Sigmoid colon (tissue), 7 donors: ENCODE measurements around the gene TBCB. TPM values are rescaled to one million over a fixed set of nuclear protein-coding genes. Genes with fewer than 3 reads are reported as not detected.

Experiments
- DNase-seq: peaks from one replicate; pipeline ENCODE4 v3.0.0-alpha.2; 2019
- H3K27ac ChIP-seq, 4 donors: fragments of 200-600 bp; sonication (generic); one replicate each; pipeline ENCODE4 v1.5.1; 2016 to 2019; ENCODE audit warnings: mild to moderate bottlenecking in 1 of 4
- H3K27me3 ChIP-seq, 3 donors: fragments of 200-600 bp; sonication (generic); one replicate each; pipeline ENCODE4 v1.5.1; 2019; ENCODE audit warnings: mild to moderate bottlenecking in 1 of 3
- H3K36me3 ChIP-seq, 4 donors: fragments of 200-600 bp; sonication (generic); one replicate each; pipeline ENCODE4 v1.5.1; 2016 to 2019
- H3K4me1 ChIP-seq, 4 donors: fragments of 200-600 bp; sonication (generic); one replicate each; pipeline ENCODE4 v1.5.1; 2017 to 2019
- H3K4me3 ChIP-seq, 4 donors: fragments of 200-600 bp; sonication (generic); one replicate each; pipeline ENCODE4 v1.5.1; 2017 to 2019; ENCODE audit warnings: mild to moderate bottlenecking in 2 of 4, moderate library complexity in 1 of 4
- H3K9me3 ChIP-seq, 4 donors: fragments of 200-600 bp in 3 of 4; sonication (generic) in 3 of 4; one replicate each; pipeline versions ENCODE4 v1.5.1 to v1.6.1; 2013 to 2019
- EP300 ChIP-seq, 4 donors: sonication (generic); formaldehyde crosslinking; IDR thresholded peaks; one replicate each; pipeline ENCODE4 v1.6.1; 2017; ENCODE audit warnings: antibody characterized with exemption in 4 of 4
- POLR2A ChIP-seq, 2 donors: fragments of 450-650 bp; IDR thresholded peaks; one replicate each; pipeline ENCODE4 v1.6.1; 2016; ENCODE audit warnings: antibody characterized with exemption in 2 of 2, mild to moderate bottlenecking in 2 of 2, moderate library complexity in 2 of 2
- POLR2AphosphoS5 ChIP-seq, 4 donors: sonication (generic); formaldehyde crosslinking; IDR thresholded peaks; one replicate each; pipeline ENCODE4 v1.6.1; 2017; ENCODE audit warnings: antibody characterized with exemption in 4 of 4
- WGBS, 2 donors: extraction: QIAGEN DNeasy Blood & Tissue Kit; methylation state at CpG; one replicate each; pipeline ENCODE4 v1.1.7; 2013; 5-methylcytosine and 5-hydroxymethylcytosine counted together
- intact Hi-C: fragments of 100-400 bp; cut with DNase I; formaldehyde crosslinking; loops from one replicate; pipeline ENCODE4 v1.15.1; 2023
- polyA plus RNA-seq, 3 donors: library from polyadenylated mRNA; stranded (reverse); fragments of 200-250 nt; gene quantifications; one replicate each; pipeline ENCODE4 v1.2.3, GENCODE V29; 2013
- total RNA-seq, 4 donors: library from RNA; depleted of rRNA; stranded (reverse); fragments of >200 nt; gene quantifications; one replicate each; pipeline ENCODE4 v1.1.0, GENCODE V29; 2016
- TF ChIP-seq, protein P1 (sequence below), 4 experiments: fragments of 450-650 bp in 3 of 4; fragments of 200-600 bp in 1 of 4; IDR thresholded peaks; one replicate each; pipeline ENCODE4 v1.5.1; 2016 to 2019; ENCODE audit warnings: antibody characterized with exemption in 4 of 4, mild to moderate bottlenecking in 3 of 4, moderate library complexity in 2 of 4
- donor health status: healthy with polysubstance abuse.
- donor health status: Bipolar disorder and iron deficiency.
- donor health status: healthy.

TBCB gene
- total and polyA plus RNA-seq, 7 donors: 109 to 162 (median 133) TPM

- TF ChIP-seq POLR2A (IDR thresholded peaks at IDR 0.05) (no peak), EP300 (IDR thresholded peaks at IDR 0.05) (no peak), POLR2AphosphoS5 (IDR thresholded peaks at IDR 0.05) (no peak)
- TF ChIP-seq, protein P1, sequence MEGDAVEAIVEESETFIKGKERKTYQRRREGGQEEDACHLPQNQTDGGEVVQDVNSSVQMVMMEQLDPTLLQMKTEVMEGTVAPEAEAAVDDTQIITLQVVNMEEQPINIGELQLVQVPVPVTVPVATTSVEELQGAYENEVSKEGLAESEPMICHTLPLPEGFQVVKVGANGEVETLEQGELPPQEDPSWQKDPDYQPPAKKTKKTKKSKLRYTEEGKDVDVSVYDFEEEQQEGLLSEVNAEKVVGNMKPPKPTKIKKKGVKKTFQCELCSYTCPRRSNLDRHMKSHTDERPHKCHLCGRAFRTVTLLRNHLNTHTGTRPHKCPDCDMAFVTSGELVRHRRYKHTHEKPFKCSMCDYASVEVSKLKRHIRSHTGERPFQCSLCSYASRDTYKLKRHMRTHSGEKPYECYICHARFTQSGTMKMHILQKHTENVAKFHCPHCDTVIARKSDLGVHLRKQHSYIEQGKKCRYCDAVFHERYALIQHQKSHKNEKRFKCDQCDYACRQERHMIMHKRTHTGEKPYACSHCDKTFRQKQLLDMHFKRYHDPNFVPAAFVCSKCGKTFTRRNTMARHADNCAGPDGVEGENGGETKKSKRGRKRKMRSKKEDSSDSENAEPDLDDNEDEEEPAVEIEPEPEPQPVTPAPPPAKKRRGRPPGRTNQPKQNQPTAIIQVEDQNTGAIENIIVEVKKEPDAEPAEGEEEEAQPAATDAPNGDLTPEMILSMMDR (IDR thresholded peaks at IDR 0.05): no peak
Observed at GRCh38 chr19:36106991-36107390, 8.3 kb upstream of the TBCB start.

DNA sequence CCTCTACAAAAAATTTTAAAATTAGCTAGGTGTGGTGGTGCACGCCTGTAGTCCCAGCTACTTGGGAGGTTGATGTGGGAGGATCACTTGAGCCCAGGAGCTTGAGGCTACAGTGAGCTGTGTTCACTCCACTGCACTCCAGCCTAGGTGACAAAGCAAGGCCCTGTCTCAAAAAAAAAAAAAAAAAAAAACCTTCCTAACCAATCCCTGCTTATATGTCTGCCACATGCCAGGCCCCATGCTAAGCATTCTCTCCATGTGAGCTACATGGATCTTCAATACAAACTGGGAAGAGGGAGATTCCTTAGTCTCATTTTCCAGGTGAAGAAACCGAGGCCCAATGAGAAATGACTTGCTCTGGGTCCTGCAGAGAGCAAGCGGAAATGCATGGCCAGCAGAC, 6.6 kb upstream of the TBCB start:
- Histone ChIP-seq H3K36me3 (peaks cover 4 to 45% (median 5%) of the 10 kb centered on the region in 4 donors), H3K4me3 (no peak overlapping the region), H3K4me1 (peaks cover 0 to 7% (median 5%) of the 10 kb centered on the region in 4 donors), H3K27me3 (no peaks in the 10 kb centered on the region), H3K27ac (no peak overlapping the region), H3K9me3 (no peaks in the 10 kb centered on the region)
- DNase-seq: no peak
- TF ChIP-seq, protein P1 (IDR thresholded peaks at IDR 0.05): no peak
- TF ChIP-seq EP300 (IDR thresholded peaks at IDR 0.05) (no peak), POLR2AphosphoS5 (IDR thresholded peaks at IDR 0.05) (no peak), POLR2A (IDR thresholded peaks at IDR 0.05) (no peak)
- WGBS, 2 donors: 96 to 97% methylated on average over 3 of the region's 3 CpGs
- intact Hi-C loops: no loop called here

More at GRCh38 chr19:36106991-36107390, 8.3 kb upstream of the TBCB start:
- intact Hi-C loops: no loop called here
- Histone ChIP-seq H3K27me3 (no peaks in the 10 kb centered on the region), H3K27ac (no peak overlapping the region), H3K9me3 (no peaks in the 10 kb centered on the region), H3K4me1 (no peaks in the 10 kb centered on the region), H3K36me3 (peaks cover 0 to 28% (median 3%) of the 10 kb centered on the region in 4 donors), H3K4me3 (no peak overlapping the region)
- no peak for DNase-seq
- WGBS, 2 donors: 93% methylated on average over 5 of the region's 5 CpGs

- TF ChIP-seq EP300 (IDR thresholded peaks at IDR 0.05): no peak
- no peak for TF ChIP-seq POLR2A (IDR thresholded peaks at IDR 0.05)
- TF ChIP-seq POLR2AphosphoS5 (IDR thresholded peaks at IDR 0.05): no peak
- TF ChIP-seq, protein P1 (IDR thresholded peaks at IDR 0.05): no peak
- Histone ChIP-seq H3K27ac (no peak within 1 kb of the TSS), H3K9me3 (no peaks in the 10 kb centered on the region), H3K4me3 (no peak within 1 kb of the TSS), H3K4me1 (peaks cover 0 to 17% (median 12%) of the 10 kb centered on the region in 4 donors), H3K27me3 (no peaks in the 10 kb centered on the region), H3K36me3 (peaks cover 4 to 45% (median 5%) of the 10 kb centered on the region in 4 donors)
- 55 to 90% methylated on average over 1 of the region's 1 CpG for WGBS, 2 donors
- DNase-seq: no peak
- intact Hi-C loops: no loop called here
Observed at GRCh38 chr19:36110487-36111199, 4.6 kb upstream of the TBCB start, which contains the start of gene OVOL3. TSS of gene OVOL3 (plus strand) at chr19:36111143. CDS start at chr19:36111203, 60 bp downstream.

DNA sequence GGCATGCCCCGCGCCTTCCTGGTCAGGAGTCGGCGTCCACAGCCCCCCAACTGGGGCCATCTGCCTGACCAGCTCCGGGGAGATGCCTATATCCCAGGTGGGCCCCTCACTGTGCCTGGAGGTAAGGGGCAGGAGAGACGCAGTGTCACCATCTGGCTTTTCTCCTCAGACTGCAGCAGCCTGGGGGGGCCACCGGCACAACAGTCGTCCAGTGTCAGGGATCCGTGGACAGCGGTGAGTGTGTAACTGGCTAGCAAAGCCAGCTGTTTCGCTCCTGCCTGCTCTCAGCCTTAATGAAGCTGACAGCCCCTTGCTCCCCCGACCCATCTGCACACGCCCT, 4.1 kb upstream of the TBCB start:
- TF ChIP-seq POLR2AphosphoS5 (IDR thresholded peaks at IDR 0.05) (no peak), POLR2A (IDR thresholded peaks at IDR 0.05) (no peak), EP300 (IDR thresholded peaks at IDR 0.05) (no peak)
- TF ChIP-seq, protein P1 (IDR thresholded peaks at IDR 0.05): no peak
- 88 to 92% methylated on average over 13 of the region's 13 CpGs for WGBS, 2 donors

More for the DNA sequence above, 4.1 kb upstream of the TBCB start:
- no peak overlapping the region for H3K4me3 ChIP-seq
- no peaks in the 10 kb centered on the region for H3K27me3 ChIP-seq
- H3K27ac ChIP-seq: no peak overlapping the region
- no peak for DNase-seq
- H3K36me3 ChIP-seq: peaks cover 4 to 45% (median 5%) of the 10 kb centered on the region in 4 donors
- no peaks in the 10 kb centered on the region for H3K9me3 ChIP-seq
- intact Hi-C loops: no loop called here
- peaks cover 0 to 22% (median 17%) of the 10 kb centered on the region in 4 donors for H3K4me1 ChIP-seq
